ENCODE results near the gene CD79A. TPM values are rescaled to one million over a fixed set of nuclear protein-coding genes. Genes with fewer than 3 reads are reported as not detected.
"Not testable (repeated sequence)": the region's sequence is repeated elsewhere in the genome, so short reads cannot be mapped to it uniquely, and the experiment has no call there.

Gene CD79A
- total RNA-seq, 3 donors from 2014 or later = 0.80 to 2.9 (median 1.8) TPM

GRCh38 chr19:41911889-41912731 lies 35.0 kb downstream of the CD79A start:
- no peak for DNase-seq (ENCODE audit: low spot score in 2 of 2)
- no peaks in the 10 kb centered on the region for H3K9me3 ChIP-seq
- no peak overlapping the region for H3K4me3 ChIP-seq
- TF ChIP-seq CTCF (IDR thresholded peaks at IDR 0.05) (no peak), POLR2A (IDR thresholded peaks at IDR 0.05) (no peak), POLR2AphosphoS5 (IDR thresholded peaks at IDR 0.05) (no peak)
- H3K27ac ChIP-seq = no peak overlapping the region
- no peaks in the 10 kb centered on the region for H3K36me3 ChIP-seq
- H3K4me1 ChIP-seq = peaks cover 3 to 5% of the 10 kb centered on the region in 2 donors
- intact Hi-C loops (cut with DNase I; ENCODE audit: low total_unique reads) = no loop called here
- H3K27me3 ChIP-seq = peaks cover 4 to 53% of the 10 kb centered on the region in 2 donors

GRCh38 chr19:41912899-41913537 lies 35.9 kb downstream of the CD79A start:
- peaks cover 7 to 62% of the 10 kb centered on the region in 2 donors for H3K27me3 ChIP-seq
- no peak overlapping the region for H3K27ac ChIP-seq
- no peaks in the 10 kb centered on the region for H3K36me3 ChIP-seq
- TF ChIP-seq POLR2A (IDR thresholded peaks at IDR 0.05) (no peak), CTCF (IDR thresholded peaks at IDR 0.05) (no peak), POLR2AphosphoS5 (IDR thresholded peaks at IDR 0.05) (no peak)
- H3K9me3 ChIP-seq = no peaks in the 10 kb centered on the region
- intact Hi-C loops (cut with DNase I; ENCODE audit: low total_unique reads) = no loop called here
- H3K4me3 ChIP-seq = peak overlapping the region in 1 of 3 donors; percentile 33
- DNase-seq (ENCODE audit: low spot score in 2 of 2) = no peak
- H3K4me1 ChIP-seq = peaks cover 3 to 5% of the 10 kb centered on the region in 2 donors

DNA sequence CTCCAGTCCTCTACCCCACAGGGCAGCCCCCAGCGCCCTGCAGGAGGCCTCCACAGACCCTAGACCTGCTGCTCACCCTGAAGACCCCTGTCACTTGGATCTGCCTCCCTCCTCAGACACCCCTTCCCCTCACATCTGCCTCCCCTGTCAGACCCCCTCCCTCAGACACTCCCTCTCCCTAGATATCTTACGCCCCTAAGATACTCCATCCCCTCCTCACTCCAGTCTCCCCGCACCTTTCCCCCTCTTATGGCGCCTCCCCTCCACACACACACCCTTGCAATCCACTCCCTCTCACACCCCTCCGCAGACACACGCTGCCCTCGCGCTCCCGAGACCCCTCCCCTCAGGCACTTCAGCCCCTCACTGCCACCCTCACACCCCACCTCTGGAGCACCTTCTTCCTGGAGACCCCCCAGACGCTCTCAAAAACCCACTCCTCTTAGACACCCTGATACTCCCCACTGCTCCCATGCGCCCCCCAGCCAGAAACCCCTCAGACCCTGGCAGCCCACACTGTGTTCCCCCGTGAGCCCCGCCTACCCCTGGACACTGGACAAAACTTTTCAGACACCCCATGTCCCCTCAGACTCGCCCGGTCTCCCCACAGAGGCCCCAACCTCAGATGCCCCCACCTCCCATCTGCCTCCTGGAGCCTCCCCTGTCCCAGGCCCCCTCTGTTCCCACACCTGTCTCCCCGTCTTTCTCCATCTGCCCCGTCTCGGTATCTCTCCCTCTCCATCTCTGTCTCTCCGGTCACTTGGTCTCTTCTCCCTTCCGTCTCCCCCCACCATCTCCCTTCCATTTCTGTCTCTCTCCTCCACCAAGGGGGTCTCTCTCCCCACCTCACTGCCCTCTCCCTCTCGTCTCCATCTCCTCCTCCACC lies 36.7 kb downstream of the CD79A start:
- peaks cover 3 to 5% of the 10 kb centered on the region in 2 donors for H3K4me1 ChIP-seq
- H3K27me3 ChIP-seq = peaks cover 7 to 69% of the 10 kb centered on the region in 2 donors
- no peaks in the 10 kb centered on the region for H3K9me3 ChIP-seq
- no peak for TF ChIP-seq POLR2AphosphoS5 (IDR thresholded peaks at IDR 0.05)
- TF ChIP-seq POLR2A (IDR thresholded peaks at IDR 0.05) = no peak
- no peak for TF ChIP-seq CTCF (IDR thresholded peaks at IDR 0.05)
- no peak overlapping the region for H3K27ac ChIP-seq
- DNase-seq (ENCODE audit: low spot score in 2 of 2) = no peak
- intact Hi-C loops (cut with DNase I; ENCODE audit: low total_unique reads) = no loop called here
- no peaks in the 10 kb centered on the region for H3K36me3 ChIP-seq
- no peak overlapping the region for H3K4me3 ChIP-seq

DNA sequence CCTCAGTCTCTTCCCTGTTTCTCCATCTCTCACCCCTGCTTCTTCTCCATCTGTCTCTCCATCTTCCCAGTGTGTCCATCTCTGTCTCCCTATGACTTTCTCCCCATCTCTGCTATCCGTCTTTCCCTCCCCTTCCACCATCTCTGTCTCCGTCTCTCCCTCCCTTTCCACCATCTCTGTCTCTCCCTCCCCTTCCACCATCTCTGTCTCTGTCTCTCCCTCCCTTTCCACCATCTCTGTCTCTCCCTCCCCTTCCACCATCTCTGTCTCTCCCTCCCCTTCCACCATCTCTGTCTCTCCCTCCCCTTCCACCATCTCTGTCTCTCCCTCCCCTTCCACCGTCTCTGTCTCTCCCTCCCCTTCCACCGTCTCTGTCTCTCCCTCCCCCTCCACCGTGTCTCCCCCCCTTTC lies 37.4 kb downstream of the CD79A start:
- H3K4me3 ChIP-seq; H3K36me3 ChIP-seq; H3K4me1 ChIP-seq; H3K27ac ChIP-seq; H3K9me3 ChIP-seq; DNase-seq (ENCODE audit: low spot score in 2 of 2); intact Hi-C loops (cut with DNase I; ENCODE audit: low total_unique reads): not testable (repeated sequence)
- peaks cover 7 to 71% of the 10 kb centered on the region in 2 donors for H3K27me3 ChIP-seq

- Histone ChIP-seq H3K27me3 (peaks cover 7 to 71% of the 10 kb centered on the region in 2 donors), H3K4me3 (peak overlapping the region in 1 of 3 donors; percentile 31), H3K4me1 (peaks cover 3 to 5% of the 10 kb centered on the region in 2 donors), H3K36me3 (no peaks in the 10 kb centered on the region), H3K27ac (no peak overlapping the region), H3K9me3 (no peaks in the 10 kb centered on the region)
- intact Hi-C loops (cut with DNase I; ENCODE audit: low total_unique reads) = no loop called here
- DNase-seq (ENCODE audit: low spot score in 2 of 2) = no peak
- TF ChIP-seq POLR2AphosphoS5 (IDR thresholded peaks at IDR 0.05) (no peak), POLR2A (IDR thresholded peaks at IDR 0.05) (no peak), CTCF (IDR thresholded peaks at IDR 0.05) (no peak)
Observed at GRCh38 chr19:41915021-41915775, 38.1 kb downstream of the CD79A start.

Measured in breast epithelium (tissue), 4 donors.